Glutamatergic neuron (in vitro differentiated cells): ENCODE measurements around the gene ZFYVE28. TPM values are rescaled to one million over a fixed set of nuclear protein-coding genes. Genes with fewer than 3 reads are reported as not detected.

Experiments
- DNase-seq: peaks from one replicate; pipeline ENCODE4 v3.0.0; 2022
- H3K27ac Mint-ChIP-seq: one replicate; pipeline ENCODE4 v1.8.0; 2020; ENCODE audit warnings: mild to moderate bottlenecking, mixed read lengths, inconsistent platforms; ENCODE audit not compliant: unreplicated experiment
- H3K27me3 Mint-ChIP-seq: one replicate; pipeline ENCODE4 v1.8.0; 2020; ENCODE audit warnings: mild to moderate bottlenecking, moderate library complexity, mixed read lengths, inconsistent platforms; ENCODE audit not compliant: unreplicated experiment
- H3K36me3 Mint-ChIP-seq: one replicate; pipeline ENCODE4 v1.8.0; 2020; ENCODE audit warnings: mild to moderate bottlenecking, mixed read lengths, inconsistent platforms; ENCODE audit not compliant: unreplicated experiment
- H3K4me1 Mint-ChIP-seq: one replicate; pipeline ENCODE4 v1.8.0; 2020; ENCODE audit warnings: mild to moderate bottlenecking, low read depth, mixed read lengths, inconsistent platforms; ENCODE audit not compliant: unreplicated experiment
- H3K4me3 Mint-ChIP-seq: one replicate; pipeline ENCODE4 v1.8.0; 2020; ENCODE audit warnings: mild to moderate bottlenecking, mixed read lengths, inconsistent platforms; ENCODE audit not compliant: unreplicated experiment
- H3K9me3 Mint-ChIP-seq: one replicate; pipeline ENCODE4 v1.8.0; 2020; ENCODE audit warnings: mild to moderate bottlenecking, moderate library complexity, mixed read lengths, inconsistent platforms; ENCODE audit not compliant: unreplicated experiment
- total RNA-seq: library from RNA; stranded (reverse); fragmentation: NEBNext Ultra II Directional; extraction: Animal tissue kit (Norgen Biotek cat#: 25700); gene quantifications from one replicate; pipeline ENCODE4 v1.2.1, GENCODE V29; 2021; ENCODE audit not compliant: unreplicated experiment
- TF ChIP-seq, protein P1 (sequence below): fragments of 200-600 bp; sonication (generic); IDR thresholded peaks from one replicate; pipeline ENCODE4 v1.5.0; 2021; ENCODE audit not compliant: partially characterized antibody, unreplicated experiment

The ZFYVE28 gene
- total RNA-seq, 1 donor from 2014 or later: 4.8 TPM

DNA sequence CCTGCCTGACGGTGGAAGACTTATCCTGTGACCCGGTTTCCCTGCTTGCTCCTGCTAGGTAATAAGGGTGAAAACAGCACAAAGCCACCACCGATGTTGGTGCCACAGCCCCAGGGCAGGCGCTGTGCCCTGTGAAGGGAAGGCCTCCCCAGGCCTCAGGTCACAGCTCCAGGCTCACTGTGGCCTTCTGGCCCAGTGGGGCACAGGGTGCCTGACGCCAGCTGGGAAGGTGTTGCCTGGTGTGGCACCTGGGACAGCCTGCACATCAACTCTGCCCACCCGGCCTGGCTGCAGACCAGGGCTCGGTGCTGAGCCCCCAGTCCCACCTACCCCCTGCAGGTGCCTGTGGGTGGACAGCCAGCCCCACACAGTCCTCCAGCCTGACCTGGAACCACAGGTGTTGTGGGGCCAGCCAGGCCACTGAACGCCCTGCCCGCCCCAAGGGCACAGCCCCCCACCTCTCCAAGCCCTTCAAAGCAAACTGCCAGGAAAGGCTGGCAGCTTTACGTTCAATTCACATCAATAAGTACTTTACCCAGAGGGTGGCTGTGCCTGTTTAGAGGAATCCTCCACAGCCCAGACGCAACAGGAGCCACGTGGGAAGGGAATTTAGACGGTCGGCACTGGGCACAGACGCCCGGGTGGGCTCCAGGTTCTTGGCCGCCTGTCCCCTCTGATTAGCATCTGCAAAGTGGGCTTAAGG, 54.3 kb downstream of the ZFYVE28 start:
- no peak overlapping the region for H3K4me3 Mint-ChIP-seq
- H3K36me3 Mint-ChIP-seq: peaks cover 11% of the 10 kb centered on the region
- H3K4me1 Mint-ChIP-seq: peaks cover 30% of the 10 kb centered on the region
- H3K27ac Mint-ChIP-seq: no peak overlapping the region
- peaks cover 9% of the 10 kb centered on the region for H3K27me3 Mint-ChIP-seq
- no peaks in the 10 kb centered on the region for H3K9me3 Mint-ChIP-seq
- TF ChIP-seq, protein P1, sequence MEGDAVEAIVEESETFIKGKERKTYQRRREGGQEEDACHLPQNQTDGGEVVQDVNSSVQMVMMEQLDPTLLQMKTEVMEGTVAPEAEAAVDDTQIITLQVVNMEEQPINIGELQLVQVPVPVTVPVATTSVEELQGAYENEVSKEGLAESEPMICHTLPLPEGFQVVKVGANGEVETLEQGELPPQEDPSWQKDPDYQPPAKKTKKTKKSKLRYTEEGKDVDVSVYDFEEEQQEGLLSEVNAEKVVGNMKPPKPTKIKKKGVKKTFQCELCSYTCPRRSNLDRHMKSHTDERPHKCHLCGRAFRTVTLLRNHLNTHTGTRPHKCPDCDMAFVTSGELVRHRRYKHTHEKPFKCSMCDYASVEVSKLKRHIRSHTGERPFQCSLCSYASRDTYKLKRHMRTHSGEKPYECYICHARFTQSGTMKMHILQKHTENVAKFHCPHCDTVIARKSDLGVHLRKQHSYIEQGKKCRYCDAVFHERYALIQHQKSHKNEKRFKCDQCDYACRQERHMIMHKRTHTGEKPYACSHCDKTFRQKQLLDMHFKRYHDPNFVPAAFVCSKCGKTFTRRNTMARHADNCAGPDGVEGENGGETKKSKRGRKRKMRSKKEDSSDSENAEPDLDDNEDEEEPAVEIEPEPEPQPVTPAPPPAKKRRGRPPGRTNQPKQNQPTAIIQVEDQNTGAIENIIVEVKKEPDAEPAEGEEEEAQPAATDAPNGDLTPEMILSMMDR: no peak
- DNase-seq: no peak

DNA sequence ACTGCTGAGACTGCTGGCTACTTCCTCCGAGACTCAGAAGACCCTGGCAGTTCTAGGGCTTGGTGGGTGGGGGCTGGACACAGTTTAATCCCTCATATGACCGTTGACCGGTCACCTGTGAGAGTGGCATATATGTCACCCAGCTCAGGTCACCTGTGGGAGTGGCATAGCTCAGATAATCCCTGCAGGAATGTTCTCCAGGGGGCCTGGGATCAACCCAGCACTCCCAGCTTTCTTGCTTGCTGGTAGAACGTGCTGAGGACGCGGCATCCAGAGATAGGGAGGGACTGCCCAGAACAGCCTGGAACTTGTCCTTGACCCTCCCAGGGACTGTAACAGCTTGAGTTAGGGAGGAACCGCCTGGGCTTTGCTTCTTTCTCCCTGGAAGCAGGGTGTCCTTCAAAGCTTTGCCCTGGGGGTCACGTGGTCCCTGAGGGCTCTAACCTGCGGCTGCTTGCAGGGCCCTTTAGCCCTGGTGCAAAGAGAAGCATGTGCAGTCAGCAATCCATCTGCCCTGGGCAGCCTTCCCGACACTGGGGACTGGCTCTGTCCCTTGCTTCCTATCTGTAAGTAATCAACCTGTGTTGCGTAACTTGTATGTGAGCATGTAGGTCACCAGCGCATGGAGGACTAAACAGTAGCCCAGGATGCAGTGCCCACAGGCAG, 55.3 kb downstream of the ZFYVE28 start:
- H3K36me3 Mint-ChIP-seq: peaks cover 2% of the 10 kb centered on the region
- TF ChIP-seq, protein P1: no peak
- H3K4me1 Mint-ChIP-seq: peaks cover 30% of the 10 kb centered on the region
- H3K27ac Mint-ChIP-seq: no peak overlapping the region
- no peak for DNase-seq
- peak overlapping the region; percentile 30 for H3K4me3 Mint-ChIP-seq
- H3K27me3 Mint-ChIP-seq: peaks cover 9% of the 10 kb centered on the region
- H3K9me3 Mint-ChIP-seq: no peaks in the 10 kb centered on the region

DNA sequence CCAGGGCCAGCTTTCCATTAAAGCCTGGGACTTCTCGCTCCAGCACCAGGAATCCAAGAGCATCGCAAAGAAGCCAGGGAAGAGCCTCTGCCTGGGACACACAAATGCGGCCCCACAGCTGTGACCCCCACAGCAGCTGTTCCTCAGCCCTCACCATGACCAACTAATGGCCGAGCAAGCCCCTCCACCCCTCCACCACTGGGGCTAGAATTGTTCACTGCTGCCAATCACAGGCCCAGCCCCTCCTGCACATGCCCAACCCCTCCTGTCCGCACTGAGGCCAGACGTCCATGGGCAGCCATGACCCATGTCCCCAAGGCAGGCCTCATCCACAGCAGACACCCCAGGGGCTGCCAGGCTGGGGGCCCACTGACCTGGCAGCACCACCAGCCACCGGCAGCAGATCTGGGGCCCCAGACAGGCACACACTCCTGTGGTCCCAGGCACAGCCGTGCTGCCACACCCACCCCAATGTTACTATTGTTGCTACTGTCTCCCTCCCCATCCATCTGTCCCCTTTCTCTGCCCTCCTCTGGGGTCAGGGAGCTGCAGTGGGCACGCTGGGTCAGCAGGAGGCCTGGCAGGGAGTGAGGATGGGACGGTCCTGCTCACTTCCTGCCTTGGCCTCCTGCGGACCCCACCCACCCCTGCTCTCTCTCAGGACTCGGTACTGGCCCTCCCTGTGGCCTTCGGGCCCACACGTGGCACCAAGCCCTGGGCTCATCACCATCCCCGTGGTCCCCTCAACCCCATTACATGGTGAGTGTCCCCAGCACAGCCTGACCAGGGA, 56.0 kb downstream of the ZFYVE28 start:
- no peak for DNase-seq
- no peaks in the 10 kb centered on the region for H3K36me3 Mint-ChIP-seq
- H3K4me3 Mint-ChIP-seq: peak overlapping the region; percentile 11

DNA sequence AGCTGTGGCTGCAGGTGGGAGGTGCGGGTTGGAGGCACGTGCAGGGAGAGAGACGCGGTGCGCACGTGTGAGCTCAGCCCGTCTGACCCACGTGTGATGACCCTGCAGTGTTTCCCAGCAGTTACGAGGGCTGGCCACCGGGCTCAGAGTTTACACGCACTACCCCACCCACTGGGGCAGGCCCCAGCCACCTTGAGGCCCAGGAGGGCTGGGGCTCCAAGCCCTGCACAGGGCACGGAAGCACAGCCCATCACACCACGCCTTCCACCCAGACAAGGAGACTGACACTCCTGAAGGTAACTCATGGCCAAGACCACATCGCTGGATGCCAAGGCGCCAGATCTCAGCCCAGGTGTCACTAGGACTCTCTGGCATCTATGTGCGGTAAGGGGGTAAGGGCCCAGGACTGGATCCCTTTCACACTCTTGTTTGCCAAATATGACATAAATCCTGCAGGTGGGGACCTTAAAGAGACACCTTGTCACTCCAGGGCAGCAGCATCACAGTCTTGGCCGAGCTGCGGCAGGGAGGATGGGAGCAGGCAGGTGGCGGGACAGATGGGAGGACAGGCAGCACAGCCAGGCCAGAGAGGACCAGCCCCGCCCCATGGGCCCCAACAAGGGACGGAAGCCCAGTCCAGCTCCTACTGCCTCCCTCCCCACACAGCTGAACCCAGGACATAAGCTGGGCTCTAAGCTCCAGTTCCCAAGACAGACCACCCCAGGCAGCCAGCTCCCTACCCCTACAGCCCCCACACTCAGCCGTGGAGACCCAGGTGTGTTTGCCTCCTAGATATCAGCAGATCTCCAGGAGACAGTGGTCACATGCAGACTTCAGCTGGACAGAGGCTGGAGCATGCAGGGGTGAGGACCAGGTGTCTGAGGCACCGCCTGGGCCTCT, 56.8 kb downstream of the ZFYVE28 start:
- TF ChIP-seq, protein P1: no peak
- peak overlapping the region; percentile 87 for H3K27ac Mint-ChIP-seq
- peaks cover 3% of the 10 kb centered on the region for H3K9me3 Mint-ChIP-seq
- DNase-seq: peak; percentile 51
- H3K27me3 Mint-ChIP-seq: peaks cover 9% of the 10 kb centered on the region
- peaks cover 27% of the 10 kb centered on the region for H3K4me1 Mint-ChIP-seq
- H3K36me3 Mint-ChIP-seq: no peaks in the 10 kb centered on the region
- H3K4me3 Mint-ChIP-seq: peak overlapping the region; percentile 56

More for the DNA sequence above, 56.0 kb downstream of the ZFYVE28 start:
- H3K9me3 Mint-ChIP-seq: peaks cover 3% of the 10 kb centered on the region
- peaks cover 9% of the 10 kb centered on the region for H3K27me3 Mint-ChIP-seq
- H3K4me1 Mint-ChIP-seq: peaks cover 32% of the 10 kb centered on the region
- TF ChIP-seq, protein P1: no peak
- peak overlapping the region; percentile 87 for H3K27ac Mint-ChIP-seq
